Measurements from ENCODE around the gene TGFBR2.
A peak's percentile ranks its signal among the peaks of the same experiment; 100 is the strongest.

Gene TGFBR2

DNA sequence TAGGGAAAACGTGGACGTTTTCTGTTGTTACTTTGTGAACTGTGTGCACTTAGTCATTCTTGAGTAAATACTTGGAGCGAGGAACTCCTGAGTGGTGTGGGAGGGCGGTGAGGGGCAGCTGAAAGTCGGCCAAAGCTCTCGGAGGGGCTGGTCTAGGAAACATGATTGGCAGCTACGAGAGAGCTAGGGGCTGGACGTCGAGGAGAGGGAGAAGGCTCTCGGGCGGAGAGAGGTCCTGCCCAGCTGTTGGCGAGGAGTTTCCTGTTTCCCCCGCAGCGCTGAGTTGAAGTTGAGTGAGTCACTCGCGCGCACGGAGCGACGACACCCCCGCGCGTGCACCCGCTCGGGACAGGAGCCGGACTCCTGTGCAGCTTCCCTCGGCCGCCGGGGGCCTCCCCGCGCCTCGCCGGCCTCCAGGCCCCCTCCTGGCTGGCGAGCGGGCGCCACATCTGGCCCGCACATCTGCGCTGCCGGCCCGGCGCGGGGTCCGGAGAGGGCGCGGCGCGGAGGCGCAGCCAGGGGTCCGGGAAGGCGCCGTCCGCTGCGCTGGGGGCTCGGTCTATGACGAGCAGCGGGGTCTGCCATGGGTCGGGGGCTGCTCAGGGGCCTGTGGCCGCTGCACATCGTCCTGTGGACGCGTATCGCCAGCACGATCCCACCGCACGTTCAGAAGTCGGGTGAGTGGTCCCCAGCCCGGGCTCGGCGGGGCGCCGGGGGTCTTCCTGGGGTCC, at the start of gene TGFBR2:
TSS of gene TGFBR2 (plus strand) at position 301 of the 731 bp plus-strand sequence. CDS start at position 584, 283 bp downstream.
- Histone ChIP-seq H3K9me3 (ENCODE audit: control insufficient read depth, insufficient read depth, low read length) (no peaks in the 10 kb centered on the region), H3K36me3 (ENCODE audit: control insufficient read depth, insufficient read depth, low read length) (no peaks in the 10 kb centered on the region), H3K27ac (ENCODE audit: low read length) (no peak within 1 kb of the TSS), H3K27me3 (ENCODE audit: control insufficient read depth, insufficient read depth, low read length) (no peaks in the 10 kb centered on the region; the same call in 1 of the 2 replicates), H3K4me1 (ENCODE audit: control insufficient read depth, insufficient read depth, low read length) (peaks cover 3% of the 10 kb centered on the region; the same call in 1 of the 2 replicates), H3K4me3 (ENCODE audit: low read length) (peak within 1 kb of the TSS; percentile 78)
- WGBS (ENCODE audit: insufficient coverage, insufficient read length): no CpG with 5 or more reads among the region's 71 CpGs
- peak; percentile 41 for DNase-seq (ENCODE audit: low read depth, low spot score)

- Histone ChIP-seq H3K36me3 (ENCODE audit: control insufficient read depth, insufficient read depth, low read length) (no peaks in the 10 kb centered on the region), H3K27ac (ENCODE audit: low read length) (no peak overlapping the region), H3K9me3 (ENCODE audit: control insufficient read depth, insufficient read depth, low read length) (no peaks in the 10 kb centered on the region), H3K27me3 (ENCODE audit: control insufficient read depth, insufficient read depth, low read length) (no peaks in the 10 kb centered on the region), H3K4me3 (ENCODE audit: low read length) (no peak overlapping the region), H3K4me1 (ENCODE audit: control insufficient read depth, insufficient read depth, low read length) (no peaks in the 10 kb centered on the region)
- no peak for DNase-seq (ENCODE audit: low read depth, low spot score)
- no CpG with 5 or more reads among the region's 1 CpG for WGBS (ENCODE audit: insufficient coverage, insufficient read length)
Measured at GRCh38 chr3:30557746-30558303, 48.6 kb upstream of the TGFBR2 start.

GRCh38 chr3:30563956-30564355, 42.4 kb upstream of the TGFBR2 start:
- H3K9me3 ChIP-seq (ENCODE audit: control insufficient read depth, insufficient read depth, low read length): no peaks in the 10 kb centered on the region
- H3K36me3 ChIP-seq (ENCODE audit: control insufficient read depth, insufficient read depth, low read length): no peaks in the 10 kb centered on the region
- H3K27ac ChIP-seq (ENCODE audit: low read length): no peak overlapping the region
- no peaks in the 10 kb centered on the region for H3K4me1 ChIP-seq (ENCODE audit: control insufficient read depth, insufficient read depth, low read length)
- WGBS (ENCODE audit: insufficient coverage, insufficient read length): no CpG with 5 or more reads among the region's 1 CpG
- H3K4me3 ChIP-seq (ENCODE audit: low read length): no peak overlapping the region
- H3K27me3 ChIP-seq (ENCODE audit: control insufficient read depth, insufficient read depth, low read length): no peaks in the 10 kb centered on the region
- DNase-seq (ENCODE audit: low read depth, low spot score): no peak

DNA sequence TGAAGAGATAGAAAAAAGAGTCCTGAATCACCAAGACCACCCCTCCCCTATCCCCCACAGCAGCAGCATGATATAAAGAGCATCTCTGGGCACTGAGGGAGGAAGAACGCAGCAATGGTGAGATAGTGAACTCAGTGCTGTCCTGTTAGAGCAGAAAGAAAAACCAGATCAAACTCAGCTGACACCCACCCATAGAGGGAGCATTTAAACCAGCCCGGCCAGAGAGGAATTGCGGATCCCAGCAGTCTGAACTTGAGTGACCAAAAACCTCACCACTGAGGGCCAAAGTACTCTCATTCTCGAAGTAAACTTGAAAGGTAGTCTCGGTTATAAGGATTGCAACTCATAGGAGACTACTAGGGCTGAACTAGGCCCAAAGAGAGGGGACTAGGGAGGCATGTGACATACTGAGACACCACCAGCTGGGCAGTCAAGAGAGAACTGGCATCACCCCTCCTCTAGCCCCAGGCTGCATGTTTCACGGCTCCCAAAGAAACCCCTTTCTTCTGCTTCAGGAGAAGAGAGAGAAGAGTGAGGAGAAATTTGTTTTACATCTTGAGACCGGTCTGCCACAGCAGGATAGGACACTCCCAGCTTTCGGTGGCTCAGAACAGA, 39.2 kb upstream of the TGFBR2 start:
- no CpG with 5 or more reads among the region's 8 CpGs for WGBS (ENCODE audit: insufficient coverage, insufficient read length)
- H3K4me1 ChIP-seq (ENCODE audit: control insufficient read depth, insufficient read depth, low read length): no peaks in the 10 kb centered on the region
- H3K36me3 ChIP-seq (ENCODE audit: control insufficient read depth, insufficient read depth, low read length): no peaks in the 10 kb centered on the region
- no peak overlapping the region for H3K4me3 ChIP-seq (ENCODE audit: low read length)
- no peaks in the 10 kb centered on the region for H3K9me3 ChIP-seq (ENCODE audit: control insufficient read depth, insufficient read depth, low read length)
- DNase-seq (ENCODE audit: low read depth, low spot score): no peak
- H3K27ac ChIP-seq (ENCODE audit: low read length): no peak overlapping the region
- no peaks in the 10 kb centered on the region for H3K27me3 ChIP-seq (ENCODE audit: control insufficient read depth, insufficient read depth, low read length)

DNA sequence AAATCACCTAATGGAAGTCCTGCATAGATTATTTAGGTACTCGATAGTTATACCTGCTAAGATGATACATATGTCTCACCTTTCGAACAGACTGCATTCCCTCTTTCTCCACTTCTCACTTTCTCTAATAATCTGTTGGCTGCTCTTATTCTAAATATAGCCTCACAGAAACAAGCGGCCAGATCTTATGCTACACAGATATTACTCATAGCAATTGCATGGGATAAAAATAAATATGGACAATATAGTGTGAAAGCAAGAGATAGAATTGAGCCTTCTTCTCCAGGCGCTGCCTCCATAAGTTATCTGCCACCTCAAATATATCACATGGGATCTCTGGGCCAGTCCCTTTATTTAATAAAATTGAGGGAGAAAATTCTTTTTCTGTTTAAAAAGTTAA, 29.5 kb upstream of the TGFBR2 start:
- no peaks in the 10 kb centered on the region for H3K36me3 ChIP-seq (ENCODE audit: control insufficient read depth, insufficient read depth, low read length)
- no peak for DNase-seq (ENCODE audit: low read depth, low spot score)
- no peak overlapping the region for H3K4me3 ChIP-seq (ENCODE audit: low read length)
- H3K27ac ChIP-seq (ENCODE audit: low read length): no peak overlapping the region
- no peaks in the 10 kb centered on the region; the same call in 1 of the 2 replicates for H3K4me1 ChIP-seq (ENCODE audit: control insufficient read depth, insufficient read depth, low read length)
- no peaks in the 10 kb centered on the region for H3K9me3 ChIP-seq (ENCODE audit: control insufficient read depth, insufficient read depth, low read length)
- WGBS (ENCODE audit: insufficient coverage, insufficient read length): no CpG with 5 or more reads among the region's 4 CpGs
- no peaks in the 10 kb centered on the region for H3K27me3 ChIP-seq (ENCODE audit: control insufficient read depth, insufficient read depth, low read length)

DNA sequence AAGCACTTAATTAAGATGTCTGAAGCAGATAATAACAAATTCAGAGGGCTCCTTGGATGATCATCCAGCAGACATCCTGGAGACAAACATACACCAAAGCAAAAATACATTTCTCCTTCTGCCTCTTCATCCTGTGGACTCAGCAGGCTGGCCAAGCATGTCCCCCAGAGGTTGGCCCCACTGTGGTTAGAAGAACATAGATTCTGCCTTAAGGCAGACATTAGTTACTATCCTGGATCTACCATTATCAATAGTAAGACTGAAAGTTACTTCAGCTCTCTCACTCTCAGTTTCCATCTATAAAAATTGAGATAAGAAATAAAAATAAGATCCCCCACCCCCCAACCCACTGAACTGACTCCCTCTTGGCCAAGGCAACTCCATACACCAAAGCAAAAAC, 28.6 kb upstream of the TGFBR2 start:
- Histone ChIP-seq H3K36me3 (ENCODE audit: control insufficient read depth, insufficient read depth, low read length) (no peaks in the 10 kb centered on the region), H3K4me3 (ENCODE audit: low read length) (no peak overlapping the region), H3K4me1 (ENCODE audit: control insufficient read depth, insufficient read depth, low read length) (no peaks in the 10 kb centered on the region; the same call in 1 of the 2 replicates), H3K9me3 (ENCODE audit: control insufficient read depth, insufficient read depth, low read length) (no peaks in the 10 kb centered on the region), H3K27me3 (ENCODE audit: control insufficient read depth, insufficient read depth, low read length) (no peaks in the 10 kb centered on the region), H3K27ac (ENCODE audit: low read length) (no peak overlapping the region)
- DNase-seq (ENCODE audit: low read depth, low spot score): no peak

- WGBS (ENCODE audit: insufficient coverage, insufficient read length): no CpG with 5 or more reads among the region's 4 CpGs
- Histone ChIP-seq H3K4me3 (ENCODE audit: low read length) (no peak overlapping the region), H3K27me3 (ENCODE audit: control insufficient read depth, insufficient read depth, low read length) (no peaks in the 10 kb centered on the region), H3K9me3 (ENCODE audit: control insufficient read depth, insufficient read depth, low read length) (no peaks in the 10 kb centered on the region), H3K36me3 (ENCODE audit: control insufficient read depth, insufficient read depth, low read length) (no peaks in the 10 kb centered on the region), H3K4me1 (ENCODE audit: control insufficient read depth, insufficient read depth, low read length) (no peaks in the 10 kb centered on the region; the same call in 1 of the 2 replicates), H3K27ac (ENCODE audit: low read length) (no peak overlapping the region)
- DNase-seq (ENCODE audit: low read depth, low spot score): no peak
Measured at GRCh38 chr3:30578479-30578878, 27.9 kb upstream of the TGFBR2 start.

DNA sequence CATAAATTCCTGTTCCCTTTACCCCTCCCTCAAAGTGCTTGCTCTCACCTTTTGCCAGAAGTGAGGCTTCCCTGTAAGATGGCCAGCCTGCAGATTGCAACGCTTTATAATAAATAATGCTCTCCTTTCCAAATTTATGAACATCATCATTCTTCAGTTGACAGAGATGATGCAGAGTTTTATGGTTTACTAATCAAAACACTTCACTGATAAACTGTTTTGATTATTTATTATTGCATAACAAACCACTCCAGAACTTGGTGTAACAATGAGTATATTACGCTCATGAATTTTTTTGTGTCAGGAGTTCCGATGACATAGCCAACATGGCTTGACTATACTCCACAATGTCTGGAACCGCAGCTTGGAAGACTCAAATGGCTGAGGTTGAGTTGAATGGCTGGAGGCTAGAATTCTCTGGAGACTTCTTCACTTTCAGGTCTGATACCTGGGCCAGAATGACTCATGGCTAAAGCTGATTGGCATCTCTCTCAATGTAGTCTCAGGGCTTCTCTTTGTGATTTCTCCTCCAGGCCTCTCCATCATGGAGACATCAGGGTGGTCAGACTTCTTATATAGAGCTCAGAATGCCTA, 27.3 kb upstream of the TGFBR2 start:
- Histone ChIP-seq H3K27me3 (ENCODE audit: control insufficient read depth, insufficient read depth, low read length) (no peaks in the 10 kb centered on the region), H3K4me1 (ENCODE audit: control insufficient read depth, insufficient read depth, low read length) (no peaks in the 10 kb centered on the region; the same call in 1 of the 2 replicates), H3K9me3 (ENCODE audit: control insufficient read depth, insufficient read depth, low read length) (no peaks in the 10 kb centered on the region), H3K4me3 (ENCODE audit: low read length) (no peak overlapping the region), H3K36me3 (ENCODE audit: control insufficient read depth, insufficient read depth, low read length) (no peaks in the 10 kb centered on the region), H3K27ac (ENCODE audit: low read length) (no peak overlapping the region)
- WGBS (ENCODE audit: insufficient coverage, insufficient read length): no CpG with 5 or more reads among the region's 4 CpGs
- no peak for DNase-seq (ENCODE audit: low read depth, low spot score)

- WGBS (ENCODE audit: insufficient coverage, insufficient read length): no CpG with 5 or more reads among the region's 15 CpGs
- no peak overlapping the region for H3K27ac ChIP-seq (ENCODE audit: low read length)
- DNase-seq (ENCODE audit: low read depth, low spot score): no peak
- no peaks in the 10 kb centered on the region; the same call in 1 of the 2 replicates for H3K4me1 ChIP-seq (ENCODE audit: control insufficient read depth, insufficient read depth, low read length)
- no peaks in the 10 kb centered on the region for H3K9me3 ChIP-seq (ENCODE audit: control insufficient read depth, insufficient read depth, low read length)
- H3K4me3 ChIP-seq (ENCODE audit: low read length): no peak overlapping the region
- H3K36me3 ChIP-seq (ENCODE audit: control insufficient read depth, insufficient read depth, low read length): no peaks in the 10 kb centered on the region
- H3K27me3 ChIP-seq (ENCODE audit: control insufficient read depth, insufficient read depth, low read length): no peaks in the 10 kb centered on the region
Measured at GRCh38 chr3:30581067-30581585, 25.3 kb upstream of the TGFBR2 start.

DNA sequence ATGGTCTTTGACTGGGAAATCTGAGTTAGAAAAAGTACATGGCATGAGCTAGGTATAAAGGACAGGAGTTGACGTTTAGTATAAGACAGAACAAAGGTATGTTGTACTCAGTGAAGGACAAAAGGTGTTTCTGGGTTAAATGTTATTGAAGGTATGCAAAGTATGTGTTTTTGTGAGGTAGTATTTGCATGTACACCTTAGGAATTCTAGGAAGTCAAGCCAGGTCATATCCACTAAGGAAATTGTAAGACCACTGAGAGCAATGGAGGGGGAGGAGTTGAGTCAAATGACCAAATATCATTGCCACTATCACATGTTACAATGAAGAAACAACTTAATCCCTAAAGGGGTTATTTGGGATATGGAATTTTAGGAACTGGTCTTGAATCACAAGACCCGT, 24.4 kb upstream of the TGFBR2 start:
- no peaks in the 10 kb centered on the region for H3K9me3 ChIP-seq (ENCODE audit: control insufficient read depth, insufficient read depth, low read length)
- no peaks in the 10 kb centered on the region for H3K27me3 ChIP-seq (ENCODE audit: control insufficient read depth, insufficient read depth, low read length)
- DNase-seq (ENCODE audit: low read depth, low spot score): no peak
- H3K27ac ChIP-seq (ENCODE audit: low read length): no peak overlapping the region
- no peaks in the 10 kb centered on the region; the same call in 1 of the 2 replicates for H3K4me1 ChIP-seq (ENCODE audit: control insufficient read depth, insufficient read depth, low read length)
- H3K36me3 ChIP-seq (ENCODE audit: control insufficient read depth, insufficient read depth, low read length): no peaks in the 10 kb centered on the region
- H3K4me3 ChIP-seq (ENCODE audit: low read length): no peak overlapping the region
- WGBS (ENCODE audit: insufficient coverage, insufficient read length): no CpG with 5 or more reads among the region's 2 CpGs

All from iPS DF 6.9 (cell line).